IPS-20b (cell line): ENCODE data around the gene CD79B.

Source experiments
- H3K27ac ChIP-seq: one replicate; pipeline ENCODE4 v1.5.1; 2013; ENCODE audit warnings: low read length
- H3K27me3 ChIP-seq: 2 replicates; pipeline ENCODE4 v1.6.1; 2013; ENCODE audit warnings: mild to moderate bottlenecking, low read length, inconsistent platforms; ENCODE audit not compliant: insufficient read depth
- H3K36me3 ChIP-seq: 2 replicates; pipeline ENCODE4 v1.6.1; 2013; ENCODE audit warnings: low read depth, mild to moderate bottlenecking, inconsistent platforms, low read length, moderate library complexity; ENCODE audit not compliant: insufficient read depth
- H3K4me1 ChIP-seq: 2 replicates; pipeline ENCODE4 v1.6.1; 2013; ENCODE audit warnings: mild to moderate bottlenecking, control low read depth, inconsistent platforms, low read length, moderate library complexity; ENCODE audit not compliant: insufficient read depth
- H3K4me3 ChIP-seq: 2 replicates; pipeline ENCODE4 v1.5.1; 2013; ENCODE audit warnings: mild to moderate bottlenecking, low read length, inconsistent platforms
- H3K9ac ChIP-seq: 2 replicates; pipeline ENCODE4 v1.6.1; 2013; ENCODE audit warnings: low read depth, mild to moderate bottlenecking, inconsistent platforms, low read length, moderate library complexity
- H3K9me3 ChIP-seq: 2 replicates; pipeline ENCODE4 v1.6.1; 2013; ENCODE audit warnings: mild to moderate bottlenecking, low read depth, low read length, inconsistent platforms; ENCODE audit not compliant: insufficient read depth

The CD79B gene

DNA sequence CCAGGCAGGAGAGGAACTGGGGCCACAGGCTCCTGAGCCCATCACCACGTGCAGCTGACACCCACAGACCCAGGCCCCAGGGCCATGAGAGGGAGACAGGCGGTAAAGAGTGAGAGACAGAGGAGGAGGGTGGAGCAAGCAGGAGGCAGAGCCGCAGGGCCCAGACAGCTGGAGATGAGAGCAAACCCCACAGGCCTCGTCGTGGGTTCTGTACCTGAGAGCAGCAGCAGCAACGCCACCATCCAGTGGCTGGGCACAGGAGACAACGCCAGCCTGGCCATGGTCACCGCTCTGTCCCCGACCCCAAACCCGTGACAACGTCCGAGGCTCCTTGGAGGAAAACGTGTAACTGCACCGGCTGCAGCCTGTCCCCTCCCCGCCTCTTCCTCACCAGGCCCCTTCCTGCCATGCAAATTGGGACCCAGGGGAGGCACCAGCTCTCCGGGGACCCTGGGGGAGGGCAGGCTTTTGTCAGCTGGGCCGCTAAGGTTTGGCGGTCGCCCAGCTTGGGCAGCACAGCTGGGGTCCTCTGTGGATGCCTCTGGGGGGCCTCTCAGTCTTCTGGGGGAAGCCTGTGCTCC is at the start of gene CD79B:
TSS of gene CD79B (minus strand) at position 351 of the 581 bp plus-strand sequence. CDS start at position 281, 70 bp downstream.
- no peaks in the 10 kb centered on the region for H3K27me3 ChIP-seq
- no peaks in the 10 kb centered on the region for H3K9me3 ChIP-seq
- H3K4me1 ChIP-seq: no peaks in the 10 kb centered on the region; the same call in 1 of the 2 replicates
- no peak within 1 kb of the TSS for H3K4me3 ChIP-seq
- H3K36me3 ChIP-seq: no peaks in the 10 kb centered on the region
- no peak within 1 kb of the TSS for H3K9ac ChIP-seq
- H3K27ac ChIP-seq: no peak within 1 kb of the TSS

DNA sequence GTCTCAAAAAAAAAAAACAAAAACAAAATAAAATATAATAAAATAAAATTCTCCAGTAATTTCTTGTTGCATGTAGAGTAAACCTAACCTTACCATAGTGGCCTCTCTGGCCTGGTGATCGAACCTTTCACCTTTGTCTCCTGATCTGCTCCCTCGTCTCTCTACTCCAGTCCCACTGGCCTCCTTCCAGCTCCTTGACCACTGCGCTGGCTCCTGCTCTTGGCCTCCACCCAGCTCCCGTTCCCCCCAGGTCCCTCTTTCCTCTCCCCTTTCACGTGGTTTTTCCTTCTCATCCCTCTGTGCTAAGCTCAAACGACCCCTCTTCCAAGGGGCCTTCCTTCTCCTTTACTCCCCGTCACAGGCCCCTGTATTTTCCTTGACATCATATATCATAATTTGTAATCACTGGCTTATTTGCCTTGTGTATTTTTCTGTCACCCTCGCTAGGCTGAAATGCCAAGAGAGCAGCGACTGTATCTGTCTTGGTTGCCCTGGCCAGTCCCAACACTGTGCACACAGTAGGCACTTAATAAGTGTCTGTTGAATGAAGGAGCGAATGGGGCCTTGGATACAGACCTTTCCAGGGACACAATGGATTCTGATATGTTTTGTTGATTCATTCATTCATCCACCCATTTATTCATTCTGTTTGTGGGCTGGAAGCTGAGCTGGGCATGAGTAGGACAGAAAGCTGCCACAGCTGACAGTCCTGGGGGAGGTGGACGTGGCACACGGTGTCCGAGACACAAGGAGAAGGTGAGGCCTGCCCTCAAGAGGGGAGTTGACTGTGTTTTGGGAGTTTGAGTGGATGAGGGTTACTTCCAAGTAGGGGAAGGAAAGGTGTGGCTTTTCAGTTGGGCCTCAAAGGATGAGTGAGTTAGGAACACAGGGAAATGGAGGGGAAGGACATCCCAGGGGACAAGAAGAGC is 46.4 kb upstream of the CD79B start:
- H3K9me3 ChIP-seq: peaks cover 10% of the 10 kb centered on the region; the same call in 1 of the 2 replicates
- H3K27me3 ChIP-seq: no peaks in the 10 kb centered on the region
- H3K9ac ChIP-seq: no peak overlapping the region
- no peak overlapping the region for H3K4me3 ChIP-seq
- no peaks in the 10 kb centered on the region for H3K36me3 ChIP-seq
- no peaks in the 10 kb centered on the region; the same call in 1 of the 2 replicates for H3K4me1 ChIP-seq
- no peak overlapping the region for H3K27ac ChIP-seq

DNA sequence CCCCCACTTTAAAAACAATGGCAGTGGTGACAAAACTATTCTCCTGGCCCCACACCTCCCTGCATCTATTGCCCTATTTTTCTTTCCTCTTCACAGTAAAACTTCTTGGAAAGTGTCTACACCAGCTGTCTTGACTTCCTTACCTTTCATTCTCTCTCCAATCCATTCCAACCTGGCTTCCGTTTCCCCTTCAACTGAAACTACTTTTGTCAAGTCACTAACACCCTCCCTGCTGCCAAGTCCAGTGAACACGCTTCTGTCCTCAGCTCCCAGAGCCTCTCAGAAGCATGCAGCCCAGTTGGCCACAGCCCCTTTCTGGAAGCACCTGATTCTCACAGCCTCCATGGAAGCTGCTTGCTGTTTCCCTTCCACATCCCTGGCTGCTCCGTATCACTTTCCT is 44.6 kb upstream of the CD79B start:
- Histone ChIP-seq H3K4me3 (no peak overlapping the region), H3K36me3 (no peaks in the 10 kb centered on the region), H3K9me3 (peaks cover under 1% of the 10 kb centered on the region; the same call in 1 of the 2 replicates), H3K27ac (no peak overlapping the region), H3K27me3 (no peaks in the 10 kb centered on the region), H3K9ac (no peak overlapping the region), H3K4me1 (no peaks in the 10 kb centered on the region; the same call in 1 of the 2 replicates)

DNA sequence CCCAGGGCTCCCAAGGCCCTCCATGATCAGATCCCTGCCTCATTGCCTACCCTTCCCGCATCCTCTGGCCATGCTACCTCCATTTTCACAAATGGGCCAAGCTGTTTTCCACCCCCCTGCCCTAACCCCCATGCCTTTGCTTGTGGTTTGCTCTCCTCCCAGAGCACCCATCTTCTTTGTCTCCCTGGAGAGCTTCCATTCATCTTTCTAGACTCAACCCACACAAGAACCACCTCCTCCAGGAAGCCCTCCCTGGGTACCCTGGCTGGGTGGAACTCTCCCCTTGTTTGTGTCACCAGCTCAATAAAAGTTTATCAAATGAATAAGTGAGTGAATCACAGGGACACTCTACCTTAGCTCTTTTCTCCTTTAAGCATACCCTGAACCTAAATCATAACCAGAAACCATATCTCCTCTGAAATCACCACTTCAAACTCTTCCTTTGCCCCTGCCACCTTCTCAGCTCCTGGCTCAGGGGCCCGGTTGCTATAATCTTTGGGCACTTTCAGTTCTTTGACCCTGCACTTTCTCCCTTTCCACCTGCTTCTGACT is 43.5 kb upstream of the CD79B start:
- H3K4me1 ChIP-seq: no peaks in the 10 kb centered on the region; the same call in 1 of the 2 replicates
- no peak overlapping the region for H3K27ac ChIP-seq
- H3K9me3 ChIP-seq: no peaks in the 10 kb centered on the region
- H3K36me3 ChIP-seq: no peaks in the 10 kb centered on the region
- H3K4me3 ChIP-seq: no peak overlapping the region
- H3K27me3 ChIP-seq: no peaks in the 10 kb centered on the region
- no peak overlapping the region for H3K9ac ChIP-seq

DNA sequence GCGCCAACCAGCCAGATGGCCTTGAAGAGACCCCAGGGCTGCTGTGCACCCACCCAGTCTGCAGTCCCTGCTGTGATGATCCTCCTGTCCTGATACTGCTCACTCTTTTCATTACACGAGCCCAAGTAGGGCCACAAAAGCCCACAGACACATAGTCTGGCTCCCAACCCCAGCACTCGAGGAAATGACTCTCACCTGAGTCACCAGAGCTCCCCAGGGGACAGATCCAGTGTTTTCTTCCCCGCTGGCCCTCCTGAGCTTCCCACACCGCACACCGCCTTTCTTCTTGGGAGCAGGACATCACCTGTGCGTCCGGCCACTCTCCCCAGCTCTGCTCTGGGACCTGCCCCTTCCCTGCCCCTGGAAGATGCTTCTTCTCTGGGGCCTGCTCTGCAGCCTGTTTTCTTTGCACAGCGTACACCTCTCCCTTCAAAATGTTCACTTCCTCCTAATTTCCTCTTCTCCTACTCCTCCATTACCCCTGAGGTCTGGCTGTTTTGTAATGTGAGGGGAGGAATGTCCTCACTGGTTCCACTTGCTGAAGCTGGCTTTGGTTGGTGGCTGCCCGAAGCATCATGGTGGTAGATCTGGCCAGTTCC is 42.6 kb upstream of the CD79B start:
- H3K9ac ChIP-seq: no peak overlapping the region
- no peaks in the 10 kb centered on the region for H3K36me3 ChIP-seq
- H3K27ac ChIP-seq: no peak overlapping the region
- no peaks in the 10 kb centered on the region; the same call in 1 of the 2 replicates for H3K4me1 ChIP-seq
- no peak overlapping the region for H3K4me3 ChIP-seq
- H3K9me3 ChIP-seq: no peaks in the 10 kb centered on the region
- H3K27me3 ChIP-seq: no peaks in the 10 kb centered on the region

DNA sequence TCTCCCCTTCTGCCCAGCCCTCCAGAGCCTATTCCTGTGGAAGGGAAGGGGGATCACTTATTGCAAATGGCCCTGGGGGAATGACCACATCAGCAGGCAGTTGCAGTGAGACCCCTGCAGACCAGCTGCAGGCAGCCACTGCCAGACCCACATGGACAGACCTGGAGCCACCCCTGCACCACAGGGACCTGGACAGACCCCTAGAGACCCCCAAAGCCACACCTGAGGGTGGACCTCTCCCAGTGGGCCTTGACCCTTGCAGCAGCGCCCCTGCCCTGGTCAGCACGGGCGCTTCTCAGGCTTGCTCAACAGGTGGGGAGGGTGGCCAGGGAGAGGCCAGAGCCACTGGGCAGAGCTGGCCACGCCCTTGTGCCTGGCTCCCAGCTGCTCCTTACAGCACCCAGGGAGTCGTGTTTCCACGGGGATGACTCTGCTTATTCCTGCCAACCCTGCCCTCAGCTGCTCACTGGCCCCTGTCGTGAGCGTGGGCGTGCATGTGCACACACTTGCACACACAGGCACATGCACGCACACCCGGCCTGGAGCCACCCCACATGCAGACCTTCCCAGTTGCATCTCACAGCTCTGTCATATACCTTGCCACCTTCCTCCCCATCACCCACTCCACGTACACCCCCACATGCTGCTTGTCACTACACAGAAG is 41.9 kb upstream of the CD79B start:
- H3K9me3 ChIP-seq: no peaks in the 10 kb centered on the region
- H3K27ac ChIP-seq: no peak overlapping the region
- no peaks in the 10 kb centered on the region for H3K27me3 ChIP-seq
- H3K4me3 ChIP-seq: no peak overlapping the region
- H3K4me1 ChIP-seq: no peaks in the 10 kb centered on the region; the same call in 1 of the 2 replicates
- H3K9ac ChIP-seq: no peak overlapping the region
- H3K36me3 ChIP-seq: no peaks in the 10 kb centered on the region

DNA sequence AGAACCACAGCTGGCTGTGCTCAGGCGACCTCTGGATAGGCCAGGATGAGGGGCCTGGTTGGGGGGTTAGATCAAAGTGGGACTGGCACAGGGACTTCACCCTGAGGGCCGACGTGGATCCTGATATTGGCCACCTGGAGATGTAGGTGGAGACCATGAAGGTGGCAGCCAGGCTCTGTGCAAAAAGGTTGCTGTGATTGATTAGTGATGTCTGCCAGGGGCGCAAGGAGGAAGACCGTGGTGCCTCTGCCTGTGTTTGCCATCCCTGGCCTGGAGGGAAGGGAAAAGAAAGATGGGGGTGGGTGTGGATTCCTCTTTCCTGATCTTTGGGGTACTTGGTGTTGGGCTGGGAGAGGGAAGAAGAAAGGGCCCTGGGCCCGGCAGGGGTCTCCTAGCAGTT is 41.1 kb upstream of the CD79B start:
- no peak overlapping the region for H3K4me3 ChIP-seq
- H3K9ac ChIP-seq: no peak overlapping the region
- no peaks in the 10 kb centered on the region; the same call in 1 of the 2 replicates for H3K4me1 ChIP-seq
- H3K27me3 ChIP-seq: no peaks in the 10 kb centered on the region
- H3K9me3 ChIP-seq: no peaks in the 10 kb centered on the region
- no peaks in the 10 kb centered on the region for H3K36me3 ChIP-seq
- no peak overlapping the region for H3K27ac ChIP-seq

DNA sequence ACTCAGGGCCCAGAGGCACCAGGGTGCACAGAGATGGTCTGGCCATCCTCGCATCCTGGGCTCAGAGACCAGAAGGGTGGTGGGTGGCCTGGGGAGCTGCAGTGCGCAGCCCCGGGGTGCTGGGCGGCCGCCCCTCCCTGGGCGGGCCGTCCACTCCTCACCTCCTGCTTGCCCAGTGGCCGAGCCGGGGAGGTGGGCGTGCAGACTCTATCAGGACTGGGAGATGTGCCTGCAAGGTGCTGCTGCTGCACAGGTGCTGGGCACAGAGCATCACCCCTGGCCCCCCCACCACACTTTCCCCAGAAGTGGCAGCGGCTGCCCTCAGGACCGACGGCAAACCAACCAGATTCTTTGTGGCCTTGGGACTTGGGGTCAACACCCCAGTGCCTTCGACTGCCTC is 40.7 kb upstream of the CD79B start, which contains the start of gene SCN4A:
TSS of gene SCN4A (minus strand) at position 123 of the 400 bp plus-strand sequence. CDS start at position 46, 77 bp downstream.
- no peak within 1 kb of the TSS for H3K4me3 ChIP-seq
- no peaks in the 10 kb centered on the region for H3K36me3 ChIP-seq
- H3K9me3 ChIP-seq: no peaks in the 10 kb centered on the region
- H3K4me1 ChIP-seq: no peaks in the 10 kb centered on the region; the same call in 1 of the 2 replicates
- H3K27ac ChIP-seq: no peak within 1 kb of the TSS
- no peak within 1 kb of the TSS for H3K9ac ChIP-seq
- no peaks in the 10 kb centered on the region for H3K27me3 ChIP-seq

DNA sequence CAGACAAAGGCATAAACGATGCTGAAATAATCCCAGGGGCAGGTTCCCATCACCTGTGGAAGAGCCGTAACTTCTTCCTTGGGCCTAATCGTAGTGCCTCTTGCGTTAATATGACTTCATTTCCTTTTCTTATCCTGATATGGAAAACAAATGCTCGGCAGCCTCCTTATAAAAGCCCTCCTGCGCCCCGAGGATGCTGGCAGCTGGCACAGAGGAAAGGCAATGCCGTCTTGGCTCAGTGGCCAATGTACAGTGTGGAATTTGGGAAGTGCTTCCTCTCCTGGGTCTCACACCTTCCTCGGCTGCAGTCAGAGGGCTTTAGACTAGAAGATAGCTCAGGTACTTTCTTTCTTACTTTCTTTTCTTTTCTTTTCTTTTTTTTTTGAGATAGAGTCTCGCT is 37.1 kb upstream of the CD79B start:
- H3K4me1 ChIP-seq: no peaks in the 10 kb centered on the region
- no peaks in the 10 kb centered on the region for H3K9me3 ChIP-seq
- no peak overlapping the region for H3K27ac ChIP-seq
- H3K27me3 ChIP-seq: no peaks in the 10 kb centered on the region
- H3K9ac ChIP-seq: no peak overlapping the region
- no peak overlapping the region for H3K4me3 ChIP-seq
- H3K36me3 ChIP-seq: no peaks in the 10 kb centered on the region

DNA sequence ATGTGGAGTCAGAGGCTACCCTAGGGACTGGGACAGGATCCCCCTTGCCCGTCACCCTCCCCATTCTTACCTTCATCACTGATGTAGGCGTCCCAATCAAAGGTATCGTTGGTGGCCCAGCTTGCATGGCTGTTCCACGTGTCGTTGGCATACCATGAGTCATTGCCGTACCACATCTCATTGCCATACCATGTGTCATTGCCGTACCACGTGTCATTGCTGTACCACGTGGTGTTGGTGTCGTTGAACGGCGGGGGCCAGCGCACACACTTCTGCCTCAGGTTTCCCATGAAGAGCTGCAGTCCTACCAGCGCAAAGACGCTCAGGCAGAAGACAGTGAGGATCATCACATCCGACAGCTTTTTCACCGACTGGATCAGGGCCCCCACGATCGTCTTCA is 35.8 kb upstream of the CD79B start:
- Histone ChIP-seq H3K27ac (no peak overlapping the region), H3K9ac (no peak overlapping the region), H3K4me1 (no peaks in the 10 kb centered on the region), H3K9me3 (no peaks in the 10 kb centered on the region), H3K27me3 (no peaks in the 10 kb centered on the region), H3K4me3 (no peak overlapping the region), H3K36me3 (no peaks in the 10 kb centered on the region)

DNA sequence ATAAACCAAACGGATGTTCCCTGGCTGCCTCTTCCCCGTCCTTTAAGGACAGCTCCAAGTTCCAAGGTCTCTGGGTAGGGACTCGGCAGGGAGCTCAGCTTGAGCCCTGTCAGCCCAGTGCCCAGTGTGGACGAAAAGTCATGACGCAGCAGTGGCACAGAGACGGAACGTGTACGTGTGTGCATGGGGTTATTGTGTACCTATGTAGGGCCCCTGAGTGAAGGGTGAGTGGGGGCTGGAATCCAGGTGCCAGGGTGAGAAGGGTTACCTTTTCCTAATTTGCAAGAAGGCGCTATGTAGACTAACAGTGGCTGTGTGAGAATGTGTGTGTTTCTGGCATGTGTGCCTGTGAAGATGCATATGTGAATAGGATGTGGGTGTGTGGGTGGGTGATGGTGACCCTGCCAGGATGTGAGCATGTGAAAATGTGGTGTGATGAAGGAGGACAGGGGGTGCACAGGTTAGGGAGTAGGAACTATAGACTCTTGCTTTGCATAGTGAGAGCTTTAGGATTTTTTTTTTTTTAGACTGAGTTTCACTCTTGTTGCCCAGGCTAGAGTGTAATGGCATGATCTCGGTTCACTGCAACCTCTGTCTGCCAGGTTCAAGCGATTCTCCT is 34.6 kb upstream of the CD79B start:
- no peak overlapping the region for H3K4me3 ChIP-seq
- no peak overlapping the region for H3K9ac ChIP-seq
- no peaks in the 10 kb centered on the region for H3K36me3 ChIP-seq
- H3K9me3 ChIP-seq: no peaks in the 10 kb centered on the region
- no peaks in the 10 kb centered on the region for H3K27me3 ChIP-seq
- H3K27ac ChIP-seq: no peak overlapping the region
- peaks cover 7% of the 10 kb centered on the region for H3K4me1 ChIP-seq
